SK-N-MC (cell line): Measurements from ENCODE around the gene ZNF277.

Experiments
- EZH2 ChIP-seq: fragments of 200-600 bp; sonication (generic); IDR thresholded peaks from one replicate; pipeline ENCODE4 v1.6.1; 2017; ENCODE audit warnings: antibody characterized with exemption
- POLR2AphosphoS5 ChIP-seq: IDR thresholded peaks from 2 replicates; pipeline ENCODE4 v1.6.1; 2012; ENCODE audit warnings: mild to moderate bottlenecking, low read depth, low read length, borderline replicate concordance

DNA sequence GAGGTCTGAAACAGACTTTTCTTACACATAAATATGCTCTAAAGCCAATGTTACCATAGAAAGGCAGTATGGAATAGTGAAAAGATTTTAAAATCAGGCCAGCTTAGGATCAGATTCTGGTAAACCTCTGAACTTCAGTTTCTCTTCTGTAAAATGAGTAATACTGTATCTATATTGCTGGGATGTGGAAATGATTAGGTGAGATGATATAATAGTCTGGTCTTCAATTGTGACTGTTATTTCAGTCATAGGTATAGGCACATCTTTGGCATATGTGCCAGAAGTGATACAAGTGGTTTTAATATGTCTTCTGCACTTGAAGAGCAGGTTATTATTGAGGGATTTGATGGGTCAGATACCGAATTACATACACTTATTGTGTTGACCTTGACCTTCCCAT lies 7.2 kb downstream of the ZNF277 start:
- TF ChIP-seq POLR2AphosphoS5 (no peak), EZH2 (no peak)
